ENCODE data around the gene ZNF827.

GRCh38 chr4:145859426-145859825 lies 79.2 kb downstream of the ZNF827 start:
- TF ChIP-seq CTCF (IDR thresholded peaks at IDR 0.05) (no peak), POLR2A (IDR thresholded peaks at IDR 0.05) (no peak)

Data from thyroid gland (tissue), 4 donors.